MM.1S (cell line): ENCODE results near the gene CAPN10.

Experiments used
- DNase-seq: peaks from one replicate; pipeline ENCODE4 v3.0.0-alpha.2; 2015
- H2AFZ ChIP-seq: fragments of 300-600 bp; sonication (generic); 2 replicates; pipeline ENCODE4 v1.6.0; 2016; ENCODE audit warnings: antibody characterized with exemption, low read length
- H3F3A ChIP-seq: fragments of 300-600 bp; sonication (generic); 2 replicates; pipeline ENCODE4 v1.6.1; 2016; ENCODE audit warnings: mild to moderate bottlenecking, antibody characterized with exemption, low read length, moderate library complexity, mixed read lengths; ENCODE audit not compliant: insufficient read depth
- H3K27ac ChIP-seq: fragments of 300-600 bp; sonication (generic); 2 replicates; pipeline ENCODE4 v1.5.1; 2016; ENCODE audit warnings: mild to moderate bottlenecking, low read length
- H3K27me3 ChIP-seq: fragments of 300-600 bp; sonication (generic); replicated peaks from 2 replicates; pipeline ENCODE4 v1.6.0; 2016; ENCODE audit warnings: low read length; ENCODE audit not compliant: insufficient read depth
- H3K36me3 ChIP-seq: fragments of 300-600 bp; sonication (generic); replicated peaks from 2 replicates; pipeline ENCODE4 v1.6.1; 2016; ENCODE audit warnings: mild to moderate bottlenecking, low read length, mixed read lengths; ENCODE audit not compliant: insufficient read depth
- H3K4me1 ChIP-seq: fragments of 300-600 bp; sonication (generic); 2 replicates; pipeline ENCODE4 v1.6.1; 2016; ENCODE audit warnings: low read length, mixed read lengths
- H3K4me2 ChIP-seq: fragments of 300-600 bp; sonication (generic); 2 replicates; pipeline ENCODE4 v1.6.0; 2016; ENCODE audit warnings: low read depth, low read length
- H3K4me3 ChIP-seq: fragments of 300-600 bp; sonication (generic); 2 replicates; pipeline ENCODE4 v1.5.1; 2016; ENCODE audit warnings: low read length, mixed read lengths
- H3K79me2 ChIP-seq: fragments of 300-600 bp; sonication (generic); 2 replicates; pipeline ENCODE4 v1.6.1; 2016; ENCODE audit warnings: mixed run types, low read length, mixed read lengths
- H3K9ac ChIP-seq: fragments of 300-600 bp; sonication (generic); 2 replicates; pipeline ENCODE4 v1.6.1; 2016; ENCODE audit warnings: low read length, mixed read lengths
- H3K9me2 ChIP-seq: fragments of 300-600 bp; sonication (generic); replicated peaks from 2 replicates; pipeline ENCODE4 v1.6.1; 2016; ENCODE audit warnings: mild to moderate bottlenecking, low read length, mixed read lengths; ENCODE audit not compliant: insufficient read depth
- H3K9me3 ChIP-seq: fragments of 300-600 bp; sonication (generic); replicated peaks from 2 replicates; pipeline ENCODE4 v1.6.1; 2016; ENCODE audit warnings: mild to moderate bottlenecking, low read length, mixed read lengths; ENCODE audit not compliant: insufficient read depth
- H4K20me1 ChIP-seq: fragments of 300-600 bp; sonication (generic); 2 replicates; pipeline ENCODE4 v1.6.1; 2016; ENCODE audit warnings: mild to moderate bottlenecking, low read length, moderate library complexity, mixed read lengths; ENCODE audit not compliant: insufficient read depth
- CTCF ChIP-seq: fragments of 300-600 bp; sonication (generic); IDR thresholded peaks from 2 replicates; pipeline ENCODE4 v1.5.1; 2016; ENCODE audit warnings: antibody characterized with exemption, low read length, mixed read lengths
- EZH2 ChIP-seq: fragments of 300-600 bp; sonication (generic); optimal IDR thresholded peaks from 2 replicates; pipeline ENCODE3; 2017; ENCODE audit warnings: low read depth, mild to moderate bottlenecking, antibody characterized with exemption, low read length, mixed read lengths
- EZH2phosphoT487 ChIP-seq: fragments of 300-600 bp; sonication (generic); IDR thresholded peaks from 2 replicates; pipeline ENCODE4 v1.6.1; 2018; ENCODE audit warnings: antibody characterized with exemption, low read length

CAPN10 gene

GRCh38 chr2:240627736-240628506 is 41.4 kb downstream of the CAPN10 start:
- no peaks in the 10 kb centered on the region for H3K9me3 ChIP-seq
- H3K9ac ChIP-seq = no peak overlapping the region
- no peak for DNase-seq
- peaks cover 4% of the 10 kb centered on the region; the same call in 1 of the 2 replicates for H3K27me3 ChIP-seq
- no peak overlapping the region for H2AFZ ChIP-seq
- H3K79me2 ChIP-seq = no peaks in the 10 kb centered on the region
- no peak overlapping the region for H3K4me2 ChIP-seq
- no peaks in the 10 kb centered on the region for H3K4me1 ChIP-seq
- TF ChIP-seq CTCF (no peak), EZH2phosphoT487 (no peak), EZH2 (no peak)
- no peaks in the 10 kb centered on the region for H4K20me1 ChIP-seq
- no peak overlapping the region for H3K27ac ChIP-seq
- no peaks in the 10 kb centered on the region for H3K9me2 ChIP-seq
- no peak overlapping the region for H3K4me3 ChIP-seq
- no peaks in the 10 kb centered on the region for H3F3A ChIP-seq
- H3K36me3 ChIP-seq = no peaks in the 10 kb centered on the region

- Histone ChIP-seq H3K9ac (no peak overlapping the region), H4K20me1 (no peaks in the 10 kb centered on the region), H3K27ac (no peak overlapping the region), H2AFZ (no peak overlapping the region), H3K4me1 (no peaks in the 10 kb centered on the region), H3K4me3 (no peak overlapping the region), H3F3A (no peaks in the 10 kb centered on the region), H3K9me2 (no peaks in the 10 kb centered on the region), H3K4me2 (no peak overlapping the region), H3K79me2 (no peaks in the 10 kb centered on the region), H3K27me3 (peaks cover 4% of the 10 kb centered on the region; the same call in 1 of the 2 replicates), H3K36me3 (no peaks in the 10 kb centered on the region), H3K9me3 (no peaks in the 10 kb centered on the region)
- TF ChIP-seq EZH2 (no peak), CTCF (no peak), EZH2phosphoT487 (no peak)
- DNase-seq = no peak
These were observed 41.9 kb downstream of the CAPN10 start for GRCh38 chr2:240628507-240628807.

GRCh38 chr2:240628808-240629618 is 42.5 kb downstream of the CAPN10 start:
- Histone ChIP-seq H3K4me3 (no peak overlapping the region), H3K36me3 (no peaks in the 10 kb centered on the region), H4K20me1 (no peaks in the 10 kb centered on the region), H3K9ac (no peak overlapping the region), H3K4me2 (no peak overlapping the region), H3K79me2 (no peaks in the 10 kb centered on the region), H2AFZ (no peak overlapping the region), H3K9me3 (no peaks in the 10 kb centered on the region), H3K27ac (no peak overlapping the region), H3F3A (no peaks in the 10 kb centered on the region), H3K9me2 (no peaks in the 10 kb centered on the region), H3K27me3 (peaks cover 4% of the 10 kb centered on the region; the same call in 1 of the 2 replicates), H3K4me1 (no peaks in the 10 kb centered on the region)
- TF ChIP-seq EZH2 = no peak
- no peak for TF ChIP-seq EZH2phosphoT487
- TF ChIP-seq CTCF = no peak
- no peak for DNase-seq
